ENCODE data around the gene LPAR5.

The LPAR5 gene

DNA sequence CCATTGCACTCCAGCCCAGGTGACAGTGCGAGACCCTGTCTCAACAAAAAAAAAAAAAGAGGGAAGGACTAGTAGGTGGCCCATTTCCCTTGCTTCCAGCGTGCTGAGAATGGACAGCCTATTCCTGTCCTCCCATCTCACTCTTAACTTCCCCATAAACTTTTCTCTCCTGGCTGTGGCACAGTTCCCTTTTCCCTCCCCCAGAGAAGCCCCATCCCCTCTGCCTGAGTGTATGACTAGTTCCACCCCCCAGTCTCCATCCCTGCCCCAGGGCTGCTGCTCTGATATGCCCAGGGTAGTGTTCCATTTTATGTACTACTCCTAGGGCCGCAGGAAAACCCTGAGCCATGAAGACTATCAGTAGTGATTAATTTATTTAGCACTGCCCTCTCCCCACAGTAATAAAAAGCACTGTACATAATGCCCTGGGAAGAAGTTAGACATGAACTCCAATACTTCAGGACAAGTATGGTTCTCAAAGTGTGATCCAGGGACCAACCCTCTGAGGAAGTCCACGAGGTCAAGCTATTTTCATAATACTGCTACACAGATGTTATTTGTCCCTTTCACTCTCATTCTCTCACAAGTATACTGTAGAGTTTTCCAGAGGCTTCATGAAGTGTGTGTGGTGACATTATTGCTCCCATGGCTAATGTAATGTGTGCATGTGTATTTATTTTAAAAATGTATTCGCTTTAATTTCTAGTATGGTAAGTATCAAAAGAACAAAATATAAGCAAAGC, 17.1 kb downstream of the LPAR5 start:
- no peak overlapping the region for H3K4me3 ChIP-seq (ENCODE audit: low read length, poor library complexity, severe bottlenecking)
- no peaks in the 10 kb centered on the region for H3K9me2 ChIP-seq (replicated peaks; ENCODE audit: low read depth, low read length)
- H3K79me2 ChIP-seq (ENCODE audit: insufficient read depth, low read length), result peaks cover 4% of the 10 kb centered on the region; the same call in 1 of the 2 replicates
- H3K9ac ChIP-seq (ENCODE audit: low read depth, low read length, poor library complexity, severe bottlenecking), result no peak overlapping the region
- TF ChIP-seq, protein P1, sequence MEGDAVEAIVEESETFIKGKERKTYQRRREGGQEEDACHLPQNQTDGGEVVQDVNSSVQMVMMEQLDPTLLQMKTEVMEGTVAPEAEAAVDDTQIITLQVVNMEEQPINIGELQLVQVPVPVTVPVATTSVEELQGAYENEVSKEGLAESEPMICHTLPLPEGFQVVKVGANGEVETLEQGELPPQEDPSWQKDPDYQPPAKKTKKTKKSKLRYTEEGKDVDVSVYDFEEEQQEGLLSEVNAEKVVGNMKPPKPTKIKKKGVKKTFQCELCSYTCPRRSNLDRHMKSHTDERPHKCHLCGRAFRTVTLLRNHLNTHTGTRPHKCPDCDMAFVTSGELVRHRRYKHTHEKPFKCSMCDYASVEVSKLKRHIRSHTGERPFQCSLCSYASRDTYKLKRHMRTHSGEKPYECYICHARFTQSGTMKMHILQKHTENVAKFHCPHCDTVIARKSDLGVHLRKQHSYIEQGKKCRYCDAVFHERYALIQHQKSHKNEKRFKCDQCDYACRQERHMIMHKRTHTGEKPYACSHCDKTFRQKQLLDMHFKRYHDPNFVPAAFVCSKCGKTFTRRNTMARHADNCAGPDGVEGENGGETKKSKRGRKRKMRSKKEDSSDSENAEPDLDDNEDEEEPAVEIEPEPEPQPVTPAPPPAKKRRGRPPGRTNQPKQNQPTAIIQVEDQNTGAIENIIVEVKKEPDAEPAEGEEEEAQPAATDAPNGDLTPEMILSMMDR (conservative IDR thresholded peaks at IDR 0.05; ENCODE audit: low read length), result no peak
- no peak for TF ChIP-seq EZH2phosphoT487 (IDR thresholded peaks at IDR 0.05; ENCODE audit: borderline replicate concordance)
- H3K9me3 ChIP-seq (ENCODE audit: insufficient read depth, low read depth, low read length), result no peaks in the 10 kb centered on the region
- H3K4me1 ChIP-seq (ENCODE audit: insufficient read depth, low read length, poor library complexity, severe bottlenecking), result peaks cover 12% of the 10 kb centered on the region
- no peaks in the 10 kb centered on the region for H4K20me1 ChIP-seq (ENCODE audit: insufficient read depth, low read length, poor library complexity, severe bottlenecking)
- no peaks in the 10 kb centered on the region for H3K27me3 ChIP-seq (ENCODE audit: insufficient read depth, low read length, poor library complexity, severe bottlenecking)
- peaks cover 21% of the 10 kb centered on the region for H3F3A ChIP-seq (ENCODE audit: low read depth)
- no peak overlapping the region for H2AFZ ChIP-seq (ENCODE audit: low read length)
- peaks cover 25% of the 10 kb centered on the region; the same call in 1 of the 2 replicates for H3K36me3 ChIP-seq (ENCODE audit: insufficient read depth, low read length)
- H3K4me2 ChIP-seq (ENCODE audit: low read depth, low read length, poor library complexity, severe bottlenecking), result no peak overlapping the region

DNA sequence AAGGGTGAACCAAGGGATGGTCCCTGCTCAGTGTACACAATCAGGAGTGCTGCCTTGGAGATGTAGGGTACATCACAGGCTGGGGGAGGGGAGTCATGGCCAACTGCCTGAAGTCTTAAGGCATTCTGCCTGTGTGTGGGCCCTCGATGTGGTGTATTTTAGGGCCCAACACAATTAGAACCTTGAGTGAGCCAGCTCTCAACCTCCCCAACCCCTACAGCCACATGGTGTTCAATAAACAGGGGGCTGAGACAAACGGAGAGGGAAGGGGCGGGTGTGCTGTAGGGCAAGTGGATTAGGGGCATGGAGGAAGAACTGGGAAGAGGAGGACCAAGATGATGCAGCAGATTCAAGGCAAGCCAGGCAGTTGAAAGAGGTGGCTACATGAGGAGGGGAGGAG, 20.0 kb downstream of the LPAR5 start:
- no peak overlapping the region for H3K9ac ChIP-seq (ENCODE audit: low read depth, low read length, poor library complexity, severe bottlenecking)

DNA sequence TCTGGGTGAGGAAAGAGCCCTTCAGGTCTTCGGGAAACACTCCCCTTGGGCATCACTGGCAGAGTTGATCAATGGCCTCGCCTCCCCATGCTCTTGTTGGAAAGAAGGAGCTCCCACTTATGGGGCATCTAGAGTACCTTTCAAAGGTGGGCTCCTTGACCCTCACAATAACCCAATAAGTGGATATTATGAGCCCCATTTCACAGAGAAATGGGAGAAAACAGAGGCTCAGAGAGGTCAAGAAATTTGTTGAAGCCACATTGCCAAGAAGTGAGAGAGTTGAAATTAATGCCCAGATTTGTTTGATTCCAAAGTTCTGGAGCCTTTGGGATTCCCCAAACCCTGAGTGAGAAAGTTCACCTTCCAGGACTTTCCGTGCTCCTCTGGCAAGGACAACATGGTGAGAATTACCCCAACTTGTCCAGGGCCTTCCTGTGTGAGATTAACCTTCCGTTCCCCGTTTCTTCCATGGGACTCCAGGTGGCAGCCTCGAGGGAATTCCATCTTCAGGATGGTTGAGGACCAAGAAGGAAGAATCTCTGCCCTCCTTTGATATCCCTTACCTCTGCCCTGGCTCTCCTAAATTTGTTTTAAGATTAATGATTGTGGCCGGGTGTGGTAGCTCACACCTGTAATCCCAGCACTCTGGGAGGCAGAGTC, 21.1 kb downstream of the LPAR5 start:
- Histone ChIP-seq H3K9me3 (ENCODE audit: insufficient read depth, low read depth, low read length) (no peaks in the 10 kb centered on the region), H2AFZ (ENCODE audit: low read length) (no peak overlapping the region), H3K4me3 (ENCODE audit: low read length, poor library complexity, severe bottlenecking) (peak overlapping the region; percentile 3), H3K4me2 (ENCODE audit: low read depth, low read length, poor library complexity, severe bottlenecking) (peak overlapping the region; percentile 28), H4K20me1 (ENCODE audit: insufficient read depth, low read length, poor library complexity, severe bottlenecking) (no peaks in the 10 kb centered on the region), H3K27me3 (ENCODE audit: insufficient read depth, low read length, poor library complexity, severe bottlenecking) (no peaks in the 10 kb centered on the region), H3K4me1 (ENCODE audit: insufficient read depth, low read length, poor library complexity, severe bottlenecking) (peaks cover 41% of the 10 kb centered on the region), H3K36me3 (ENCODE audit: insufficient read depth, low read length) (peaks cover 12% of the 10 kb centered on the region; the same call in 1 of the 2 replicates), H3K9ac (ENCODE audit: low read depth, low read length, poor library complexity, severe bottlenecking) (peak overlapping the region; percentile 61), H3K9me2 (replicated peaks; ENCODE audit: low read depth, low read length) (no peaks in the 10 kb centered on the region), H3F3A (ENCODE audit: low read depth) (peaks cover 35% of the 10 kb centered on the region), H3K79me2 (ENCODE audit: insufficient read depth, low read length) (0 out of 2 replicates have a peak, but pooled peaks cover 4% of the 10 kb centered on the region)
- TF ChIP-seq, protein P1 (conservative IDR thresholded peaks at IDR 0.05; ENCODE audit: low read length), result no peak
- no peak for TF ChIP-seq EZH2phosphoT487 (IDR thresholded peaks at IDR 0.05; ENCODE audit: borderline replicate concordance)

More for the DNA sequence above, 20.0 kb downstream of the LPAR5 start:
- peaks cover 35% of the 10 kb centered on the region for H3F3A ChIP-seq (ENCODE audit: low read depth)
- no peaks in the 10 kb centered on the region for H3K9me2 ChIP-seq (replicated peaks; ENCODE audit: low read depth, low read length)
- no peak overlapping the region for H2AFZ ChIP-seq (ENCODE audit: low read length)
- no peak for TF ChIP-seq EZH2phosphoT487 (IDR thresholded peaks at IDR 0.05; ENCODE audit: borderline replicate concordance)
- TF ChIP-seq, protein P1 (conservative IDR thresholded peaks at IDR 0.05; ENCODE audit: low read length), result no peak
- peaks cover 39% of the 10 kb centered on the region for H3K4me1 ChIP-seq (ENCODE audit: insufficient read depth, low read length, poor library complexity, severe bottlenecking)
- no peaks in the 10 kb centered on the region for H3K27me3 ChIP-seq (ENCODE audit: insufficient read depth, low read length, poor library complexity, severe bottlenecking)
- H3K79me2 ChIP-seq (ENCODE audit: insufficient read depth, low read length), result peaks cover 4% of the 10 kb centered on the region; the same call in 1 of the 2 replicates
- H3K9me3 ChIP-seq (ENCODE audit: insufficient read depth, low read depth, low read length), result no peaks in the 10 kb centered on the region
- H3K4me3 ChIP-seq (ENCODE audit: low read length, poor library complexity, severe bottlenecking), result no peak overlapping the region
- peaks cover 24% of the 10 kb centered on the region; the same call in 1 of the 2 replicates for H3K36me3 ChIP-seq (ENCODE audit: insufficient read depth, low read length)
- no peaks in the 10 kb centered on the region for H4K20me1 ChIP-seq (ENCODE audit: insufficient read depth, low read length, poor library complexity, severe bottlenecking)
- no peak overlapping the region for H3K4me2 ChIP-seq (ENCODE audit: low read depth, low read length, poor library complexity, severe bottlenecking)

All from Loucy (cell line).